GM19372 (cell line): ENCODE measurements around the gene CPHXL.

Source experiments
- ATAC-seq: cut with Tn5 transposase; IDR thresholded peaks from one replicate; pipeline ENCODE4 v1.9.1; 2021; ENCODE audit warnings: mild to moderate bottlenecking, low read depth, moderate library complexity; ENCODE audit not compliant: unreplicated experiment

The CPHXL gene

DNA sequence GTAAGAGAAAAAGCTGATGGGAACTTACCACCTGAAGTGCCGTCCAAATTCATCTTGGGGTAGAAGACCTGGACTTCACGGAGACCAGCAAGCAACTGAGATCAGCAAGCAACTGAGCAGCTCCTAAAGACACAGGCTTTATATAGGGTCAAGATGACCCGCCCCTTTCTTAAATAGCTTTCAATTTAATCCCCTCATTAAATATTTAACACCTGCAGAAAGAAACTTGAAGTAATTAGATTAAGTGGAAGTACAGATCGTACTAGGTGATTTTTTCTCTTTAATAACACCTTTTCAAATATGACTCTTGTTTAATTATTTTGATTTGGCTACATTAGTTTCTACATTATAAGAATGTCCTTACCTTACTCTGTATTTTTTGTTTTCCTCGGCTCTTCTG lies at the start of gene CPHXL:
Gene CPHXL (minus strand): TSS at position 101 of the 400 bp plus-strand sequence. CDS start 48 bp downstream, at position 53.
- no peak for ATAC-seq

DNA sequence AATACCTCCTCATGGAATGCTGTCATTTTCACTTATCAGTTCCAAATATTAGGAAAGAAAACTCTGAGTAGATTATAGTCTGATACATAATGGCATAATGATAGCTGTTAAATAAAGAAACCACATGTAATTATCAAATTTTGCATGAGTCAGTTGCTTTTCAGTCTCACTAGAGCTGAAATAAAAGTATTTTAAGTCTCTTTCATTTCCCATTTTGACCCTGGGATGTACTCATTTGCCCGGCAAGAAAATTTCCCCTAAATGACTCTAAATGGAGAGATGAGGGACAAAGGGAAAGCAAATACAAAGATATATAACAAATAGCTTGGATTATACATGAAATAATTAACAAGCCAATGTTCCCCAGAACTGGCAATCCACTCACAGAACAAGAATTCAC lies 47.9 kb upstream of the CPHXL start:
- no peak for ATAC-seq

- ATAC-seq = no peak
Measured at GRCh38 chr16:75770051-75770450, 43.8 kb upstream of the CPHXL start.

GRCh38 chr16:75764154-75764768 lies 38.0 kb upstream of the CPHXL start:
- peak; percentile 86 for ATAC-seq

DNA sequence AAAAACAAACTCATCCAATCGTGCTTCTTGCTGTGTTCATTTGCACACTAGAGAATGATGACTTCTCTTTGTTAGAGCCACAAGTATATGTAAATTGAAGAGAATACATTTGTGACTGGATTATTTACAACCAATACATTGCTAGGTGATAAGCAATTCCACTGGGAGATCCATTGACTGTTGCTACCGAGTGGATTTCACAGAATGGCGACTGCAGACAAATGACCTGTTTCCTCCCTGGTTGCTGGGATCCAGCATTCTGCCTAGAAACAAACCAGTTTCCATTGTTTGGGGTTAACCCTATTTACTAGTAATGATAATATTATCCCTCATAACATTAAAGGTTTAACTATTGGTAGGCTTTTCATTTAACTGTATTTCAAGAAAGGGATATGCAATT lies 36.9 kb upstream of the CPHXL start:
- no peak for ATAC-seq

GRCh38 chr16:75762746-75763145 lies 36.5 kb upstream of the CPHXL start:
- no peak for ATAC-seq

DNA sequence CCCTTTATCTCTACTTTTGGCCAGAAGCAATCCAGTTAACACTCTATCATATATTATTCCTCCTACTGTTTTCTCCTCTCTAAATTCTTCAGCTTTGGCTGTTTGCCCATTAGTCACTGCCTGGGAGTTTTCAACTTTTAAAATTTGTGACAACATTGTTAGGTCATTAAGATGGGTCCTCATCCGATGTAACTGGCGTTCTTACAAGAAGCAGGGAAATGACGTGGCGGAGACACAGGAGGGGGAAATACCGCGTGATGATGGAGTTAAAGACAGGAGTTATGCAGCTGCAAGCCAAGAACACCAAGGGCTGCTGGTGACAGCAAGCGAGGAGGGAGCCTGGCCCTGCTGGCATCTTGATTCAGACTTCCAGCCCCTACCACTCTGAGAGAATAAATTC lies 34.8 kb upstream of the CPHXL start:
- no peak for ATAC-seq

- no peak for ATAC-seq
Measured at GRCh38 chr16:75760018-75760519, 33.8 kb upstream of the CPHXL start.

GRCh38 chr16:75758215-75758614 lies 31.9 kb upstream of the CPHXL start:
- ATAC-seq = no peak

- no peak for ATAC-seq
Measured at GRCh38 chr16:75754141-75754540, 27.9 kb upstream of the CPHXL start.

- no peak for ATAC-seq
Measured at GRCh38 chr16:75750528-75750927, 24.2 kb upstream of the CPHXL start.

GRCh38 chr16:75746359-75746758 lies 20.1 kb upstream of the CPHXL start:
- ATAC-seq = no peak

- ATAC-seq = no peak
Measured at GRCh38 chr16:75745823-75746222, 19.5 kb upstream of the CPHXL start.

GRCh38 chr16:75745242-75745641 lies 19.0 kb upstream of the CPHXL start:
- no peak for ATAC-seq

DNA sequence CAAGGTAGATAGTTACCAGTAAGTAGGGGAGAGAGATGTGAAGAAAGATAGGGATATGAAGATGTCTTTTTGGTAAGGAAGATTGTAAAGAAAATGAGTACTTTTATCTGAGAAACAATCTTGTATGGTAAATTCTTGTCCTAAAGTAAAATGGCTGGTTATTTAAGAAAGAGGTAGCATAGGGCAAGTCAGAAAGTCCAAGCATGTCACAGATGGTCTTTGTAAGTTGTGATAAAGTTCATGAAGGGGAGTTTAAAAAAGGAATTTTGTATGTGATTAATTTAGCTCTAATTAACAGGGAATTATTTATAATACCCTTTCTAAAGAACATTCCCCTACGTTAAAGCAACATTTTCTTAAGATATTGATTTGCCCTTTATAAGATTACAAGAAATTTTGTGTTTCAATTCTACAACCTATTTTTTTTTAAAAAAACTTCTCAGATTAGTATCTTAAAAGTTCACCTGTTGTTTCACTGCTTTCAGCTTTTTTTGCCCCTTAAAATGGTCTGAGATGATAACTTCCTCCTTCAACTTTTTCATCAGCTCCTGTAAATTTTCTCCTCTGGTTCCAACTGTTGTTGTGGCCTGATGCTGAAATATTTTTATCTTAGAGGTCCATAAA lies 16.2 kb upstream of the CPHXL start:
- no peak for ATAC-seq

GRCh38 chr16:75733305-75734211 lies 7.3 kb upstream of the CPHXL start:
- no peak for ATAC-seq

DNA sequence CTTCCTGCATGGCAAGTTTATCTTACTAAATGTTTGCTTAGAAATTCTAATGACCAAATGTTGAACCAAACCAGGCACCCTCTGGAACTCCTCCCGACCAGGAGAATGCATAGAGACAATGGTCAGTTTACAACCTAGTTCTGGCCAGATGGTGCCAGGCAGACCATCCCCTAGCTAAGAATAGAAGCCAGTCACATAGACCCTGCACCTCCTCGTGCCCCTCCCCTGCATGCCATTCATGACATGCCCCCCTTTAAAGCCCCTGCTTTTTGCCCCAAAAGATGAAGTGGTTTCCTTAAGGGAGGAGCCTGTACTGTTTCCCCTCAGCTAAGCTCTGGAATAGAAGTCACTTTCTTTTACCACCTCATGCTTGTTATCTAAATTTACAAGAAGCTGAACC lies 6.6 kb upstream of the CPHXL start:
- ATAC-seq = no peak

DNA sequence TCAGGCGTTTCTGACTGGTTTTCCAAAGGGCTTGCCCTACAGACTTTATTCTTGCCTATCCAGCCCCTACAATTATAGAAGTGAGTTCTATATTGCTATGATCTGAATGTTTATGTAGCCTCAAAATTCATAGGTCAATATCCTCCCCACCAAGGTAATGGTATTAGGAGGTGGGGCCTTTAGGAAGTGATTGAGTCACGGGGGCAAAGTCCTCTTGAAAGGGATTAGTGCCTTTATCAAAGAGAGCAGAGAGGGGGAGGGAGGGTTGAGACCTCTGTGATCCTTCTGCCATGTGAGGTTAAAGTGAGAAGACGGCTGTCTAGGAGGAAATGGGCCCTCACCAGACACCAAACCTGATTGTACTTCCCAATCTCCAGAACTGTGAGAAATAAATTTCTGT lies 931 bp upstream of the CPHXL start:
- no peak for ATAC-seq

- ATAC-seq = no peak
Measured at GRCh38 chr16:75718452-75718851, 7.8 kb downstream of the CPHXL start.

DNA sequence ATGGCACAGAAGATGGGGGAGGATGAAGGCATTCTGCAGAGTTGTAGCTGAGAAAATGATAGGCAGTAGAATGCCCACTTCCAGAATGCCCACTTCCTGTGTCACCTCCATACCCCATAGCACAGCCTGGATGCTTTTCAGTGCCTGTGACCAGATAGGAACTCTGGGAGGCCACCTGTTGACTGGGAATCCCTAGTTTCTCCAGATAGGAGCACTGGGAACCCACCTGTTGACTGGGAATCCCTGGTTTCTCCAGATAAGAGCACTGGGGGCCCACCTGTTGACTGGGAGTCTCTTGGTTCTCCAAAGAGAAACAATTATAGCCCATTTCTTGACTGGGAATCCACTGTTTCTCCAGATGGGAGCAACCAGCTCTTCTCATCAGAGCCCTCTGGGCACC lies 11.6 kb downstream of the CPHXL start:
- no peak for ATAC-seq

- no peak for ATAC-seq
Measured at GRCh38 chr16:75710344-75710743, 15.9 kb downstream of the CPHXL start.
